HepG2 (cell line): ENCODE measurements around the gene SPATA33. TPM values are rescaled to one million over a fixed set of nuclear protein-coding genes. Genes with fewer than 3 reads are reported as not detected.

ENCODE experiments used
- CSRNP1 ChIP-seq: sonication (generic); formaldehyde crosslinking; IDR thresholded peaks from 2 replicates; pipeline ENCODE4 v1.8.1; 2023; ENCODE audit warnings: mild to moderate bottlenecking, missing genetic modification reagents
- MAZ ChIP-seq, 2 experiments: sonication (generic) in 1 of 2; formaldehyde crosslinking in 1 of 2; IDR thresholded peaks; 2 replicates each; pipeline versions ENCODE4 v1.5.0 to v1.6.1; 2012 to 2020; ENCODE audit warnings: low read depth in 2 of 2, mild to moderate bottlenecking in 2 of 2, borderline replicate concordance in 1 of 2, improper control_type of control experiment in 1 of 2, low read length in 1 of 2, missing genetic modification reagents in 1 of 2, moderate library complexity in 1 of 2
- MBD4 ChIP-seq: IDR thresholded peaks from 2 replicates; pipeline ENCODE4 v1.6.1; 2012; ENCODE audit warnings: low read length, inconsistent platforms, borderline replicate concordance
- MXD3 ChIP-seq: IDR thresholded peaks from 2 replicates; pipeline ENCODE4 v1.6.1; 2016; ENCODE audit warnings: mild to moderate bottlenecking, missing biosample characterization, missing genetic modification reagents
- YEATS4 ChIP-seq: sonication (generic); formaldehyde crosslinking; IDR thresholded peaks from 2 replicates; pipeline ENCODE4 v1.4.0; 2020; ENCODE audit warnings: missing genetic modification reagents, borderline replicate concordance
- ZNF605 ChIP-seq: sonication (generic); formaldehyde crosslinking; IDR thresholded peaks from 2 replicates; pipeline ENCODE4 v1.8.0; 2022; ENCODE audit warnings: mild to moderate bottlenecking, missing genetic modification reagents
- ZNF619 ChIP-seq: sonication (generic); formaldehyde crosslinking; IDR thresholded peaks from 2 replicates; pipeline ENCODE4 v1.4.0; 2020; ENCODE audit warnings: mild to moderate bottlenecking, missing genetic modification reagents
- polyA plus RNA-seq, 8 experiments: library from polyadenylated mRNA; depleted of rRNA in 3 of 8; stranded (reverse) in 7 of 8; unstranded in 1 of 8; fragments of >200 nt; fragmentation: Illumina TruSeq in 4 of 8; extraction: Trizol in 4 of 8; gene quantifications; 2 replicates each; pipeline versions ENCODE4 v1.2.1 to v1.2.3, GENCODE V29; 2011 to 2016; ENCODE audit warnings: low read depth in 4 of 8, missing spikeins in 1 of 8, mixed read lengths in 1 of 8; ENCODE audit not compliant: insufficient read depth in 1 of 8
- total RNA-seq, 5 experiments: library from RNA; depleted of rRNA; stranded (reverse); fragments of >200 nt; fragmentation: Illumina TruSeq; extraction: Trizol; gene quantifications; 2 replicates each; pipeline ENCODE4 v1.2.3, GENCODE V29; 2016; ENCODE audit warnings: low read depth in 1 of 5
- TF ChIP-seq, protein P1 (sequence below): sonication (generic); formaldehyde crosslinking; IDR thresholded peaks from 2 replicates; pipeline ENCODE4 v1.4.0; 2020; ENCODE audit warnings: mild to moderate bottlenecking, missing genetic modification reagents, borderline replicate concordance
- TF ChIP-seq, protein P2 (sequence below): sonication (generic); formaldehyde crosslinking; IDR thresholded peaks from 2 replicates; pipeline ENCODE4 v1.8.1; 2022; ENCODE audit warnings: mild to moderate bottlenecking, missing genetic modification reagents
- TF ChIP-seq, protein P3 (sequence below): sonication (generic); formaldehyde crosslinking; IDR thresholded peaks from 2 replicates; pipeline ENCODE4; 2020; ENCODE audit warnings: missing genetic modification reagents, mild to moderate bottlenecking, borderline replicate concordance
- TF ChIP-seq, protein P4 (sequence below): sonication (generic); formaldehyde crosslinking; IDR thresholded peaks from 2 replicates; pipeline ENCODE4 v1.5.0; 2020; ENCODE audit warnings: mild to moderate bottlenecking, missing genetic modification reagents, moderate library complexity

SPATA33 gene
- total and polyA plus RNA-seq, 2 of the 13 experiments (the other 11 are each of a cell fraction or from before 2014, with no cell fraction given): 5.7 to 11.0 TPM

GRCh38 chr16:89687092-89687940, 29.7 kb downstream of the SPATA33 start (continued):
- TF ChIP-seq, protein P1, sequence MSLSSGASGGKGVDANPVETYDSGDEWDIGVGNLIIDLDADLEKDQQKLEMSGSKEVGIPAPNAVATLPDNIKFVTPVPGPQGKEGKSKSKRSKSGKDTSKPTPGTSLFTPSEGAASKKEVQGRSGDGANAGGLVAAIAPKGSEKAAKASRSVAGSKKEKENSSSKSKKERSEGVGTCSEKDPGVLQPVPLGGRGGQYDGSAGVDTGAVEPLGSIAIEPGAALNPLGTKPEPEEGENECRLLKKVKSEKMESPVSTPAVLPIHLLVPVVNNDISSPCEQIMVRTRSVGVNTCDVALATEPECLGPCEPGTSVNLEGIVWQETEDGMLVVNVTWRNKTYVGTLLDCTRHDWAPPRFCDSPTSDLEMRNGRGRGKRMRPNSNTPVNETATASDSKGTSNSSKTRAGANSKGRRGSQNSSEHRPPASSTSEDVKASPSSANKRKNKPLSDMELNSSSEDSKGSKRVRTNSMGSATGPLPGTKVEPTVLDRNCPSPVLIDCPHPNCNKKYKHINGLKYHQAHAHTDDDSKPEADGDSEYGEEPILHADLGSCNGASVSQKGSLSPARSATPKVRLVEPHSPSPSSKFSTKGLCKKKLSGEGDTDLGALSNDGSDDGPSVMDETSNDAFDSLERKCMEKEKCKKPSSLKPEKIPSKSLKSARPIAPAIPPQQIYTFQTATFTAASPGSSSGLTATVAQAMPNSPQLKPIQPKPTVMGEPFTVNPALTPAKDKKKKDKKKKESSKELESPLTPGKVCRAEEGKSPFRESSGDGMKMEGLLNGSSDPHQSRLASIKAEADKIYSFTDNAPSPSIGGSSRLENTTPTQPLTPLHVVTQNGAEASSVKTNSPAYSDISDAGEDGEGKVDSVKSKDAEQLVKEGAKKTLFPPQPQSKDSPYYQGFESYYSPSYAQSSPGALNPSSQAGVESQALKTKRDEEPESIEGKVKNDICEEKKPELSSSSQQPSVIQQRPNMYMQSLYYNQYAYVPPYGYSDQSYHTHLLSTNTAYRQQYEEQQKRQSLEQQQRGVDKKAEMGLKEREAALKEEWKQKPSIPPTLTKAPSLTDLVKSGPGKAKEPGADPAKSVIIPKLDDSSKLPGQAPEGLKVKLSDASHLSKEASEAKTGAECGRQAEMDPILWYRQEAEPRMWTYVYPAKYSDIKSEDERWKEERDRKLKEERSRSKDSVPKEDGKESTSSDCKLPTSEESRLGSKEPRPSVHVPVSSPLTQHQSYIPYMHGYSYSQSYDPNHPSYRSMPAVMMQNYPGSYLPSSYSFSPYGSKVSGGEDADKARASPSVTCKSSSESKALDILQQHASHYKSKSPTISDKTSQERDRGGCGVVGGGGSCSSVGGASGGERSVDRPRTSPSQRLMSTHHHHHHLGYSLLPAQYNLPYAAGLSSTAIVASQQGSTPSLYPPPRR (CRISPR knock-in tag): peak; percentile 97
- TF ChIP-seq, protein P2, sequence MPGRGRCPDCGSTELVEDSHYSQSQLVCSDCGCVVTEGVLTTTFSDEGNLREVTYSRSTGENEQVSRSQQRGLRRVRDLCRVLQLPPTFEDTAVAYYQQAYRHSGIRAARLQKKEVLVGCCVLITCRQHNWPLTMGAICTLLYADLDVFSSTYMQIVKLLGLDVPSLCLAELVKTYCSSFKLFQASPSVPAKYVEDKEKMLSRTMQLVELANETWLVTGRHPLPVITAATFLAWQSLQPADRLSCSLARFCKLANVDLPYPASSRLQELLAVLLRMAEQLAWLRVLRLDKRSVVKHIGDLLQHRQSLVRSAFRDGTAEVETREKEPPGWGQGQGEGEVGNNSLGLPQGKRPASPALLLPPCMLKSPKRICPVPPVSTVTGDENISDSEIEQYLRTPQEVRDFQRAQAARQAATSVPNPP (CRISPR knock-in tag): peak; percentile 97
- TF ChIP-seq MXD3 (peak; percentile 91), ZNF619 (CRISPR knock-in tag) (peak; percentile 91; the same call in 1 of the 2 replicates), MAZ (IDR thresholded peaks at IDR 0.05; ENCODE audit: borderline replicate concordance, low read depth, low read length) (peak; percentile 93), MAZ (CRISPR knock-in tag; IDR thresholded peaks at IDR 0.05; ENCODE audit: low read depth) (peak; percentile 90), MBD4 (no peak), YEATS4 (peak; percentile 99), ZNF605 (CRISPR knock-in tag) (peak; percentile 100), CSRNP1 (CRISPR knock-in tag) (peak; percentile 99)
- TF ChIP-seq, protein P3, sequence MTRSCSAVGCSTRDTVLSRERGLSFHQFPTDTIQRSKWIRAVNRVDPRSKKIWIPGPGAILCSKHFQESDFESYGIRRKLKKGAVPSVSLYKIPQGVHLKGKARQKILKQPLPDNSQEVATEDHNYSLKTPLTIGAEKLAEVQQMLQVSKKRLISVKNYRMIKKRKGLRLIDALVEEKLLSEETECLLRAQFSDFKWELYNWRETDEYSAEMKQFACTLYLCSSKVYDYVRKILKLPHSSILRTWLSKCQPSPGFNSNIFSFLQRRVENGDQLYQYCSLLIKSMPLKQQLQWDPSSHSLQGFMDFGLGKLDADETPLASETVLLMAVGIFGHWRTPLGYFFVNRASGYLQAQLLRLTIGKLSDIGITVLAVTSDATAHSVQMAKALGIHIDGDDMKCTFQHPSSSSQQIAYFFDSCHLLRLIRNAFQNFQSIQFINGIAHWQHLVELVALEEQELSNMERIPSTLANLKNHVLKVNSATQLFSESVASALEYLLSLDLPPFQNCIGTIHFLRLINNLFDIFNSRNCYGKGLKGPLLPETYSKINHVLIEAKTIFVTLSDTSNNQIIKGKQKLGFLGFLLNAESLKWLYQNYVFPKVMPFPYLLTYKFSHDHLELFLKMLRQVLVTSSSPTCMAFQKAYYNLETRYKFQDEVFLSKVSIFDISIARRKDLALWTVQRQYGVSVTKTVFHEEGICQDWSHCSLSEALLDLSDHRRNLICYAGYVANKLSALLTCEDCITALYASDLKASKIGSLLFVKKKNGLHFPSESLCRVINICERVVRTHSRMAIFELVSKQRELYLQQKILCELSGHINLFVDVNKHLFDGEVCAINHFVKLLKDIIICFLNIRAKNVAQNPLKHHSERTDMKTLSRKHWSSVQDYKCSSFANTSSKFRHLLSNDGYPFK (CRISPR knock-in tag): peak; percentile 90; the same call in 1 of the 2 replicates
- TF ChIP-seq, protein P4, sequence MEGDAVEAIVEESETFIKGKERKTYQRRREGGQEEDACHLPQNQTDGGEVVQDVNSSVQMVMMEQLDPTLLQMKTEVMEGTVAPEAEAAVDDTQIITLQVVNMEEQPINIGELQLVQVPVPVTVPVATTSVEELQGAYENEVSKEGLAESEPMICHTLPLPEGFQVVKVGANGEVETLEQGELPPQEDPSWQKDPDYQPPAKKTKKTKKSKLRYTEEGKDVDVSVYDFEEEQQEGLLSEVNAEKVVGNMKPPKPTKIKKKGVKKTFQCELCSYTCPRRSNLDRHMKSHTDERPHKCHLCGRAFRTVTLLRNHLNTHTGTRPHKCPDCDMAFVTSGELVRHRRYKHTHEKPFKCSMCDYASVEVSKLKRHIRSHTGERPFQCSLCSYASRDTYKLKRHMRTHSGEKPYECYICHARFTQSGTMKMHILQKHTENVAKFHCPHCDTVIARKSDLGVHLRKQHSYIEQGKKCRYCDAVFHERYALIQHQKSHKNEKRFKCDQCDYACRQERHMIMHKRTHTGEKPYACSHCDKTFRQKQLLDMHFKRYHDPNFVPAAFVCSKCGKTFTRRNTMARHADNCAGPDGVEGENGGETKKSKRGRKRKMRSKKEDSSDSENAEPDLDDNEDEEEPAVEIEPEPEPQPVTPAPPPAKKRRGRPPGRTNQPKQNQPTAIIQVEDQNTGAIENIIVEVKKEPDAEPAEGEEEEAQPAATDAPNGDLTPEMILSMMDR (CRISPR knock-in tag): peak; percentile 87
